ENCODE measurements around the gene SPNS2.

The SPNS2 gene

DNA sequence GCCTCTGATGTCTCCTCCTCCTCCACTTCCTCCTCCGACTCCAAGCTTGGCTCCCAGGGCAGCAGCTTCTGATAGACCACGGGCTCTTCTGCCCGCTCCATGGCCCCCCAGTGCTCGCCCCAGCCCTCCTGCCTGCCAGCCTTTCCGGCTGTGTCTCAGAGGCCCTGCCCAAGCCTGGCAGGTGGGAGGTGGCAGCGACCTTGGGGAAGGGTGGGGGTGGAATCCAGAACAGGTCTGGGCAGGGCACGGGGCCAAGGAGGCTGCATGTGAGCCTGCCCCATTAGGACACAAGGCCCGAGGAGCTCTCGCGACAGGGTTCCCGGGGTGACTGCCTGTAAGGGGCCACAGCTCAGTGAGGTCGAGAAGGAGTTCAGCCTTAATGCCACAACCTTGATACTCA, 61.7 kb downstream of the SPNS2 start, which contains the start of gene GGT6:
Gene GGT6, minus strand, starts transcription at position 157 of the 400 bp plus-strand sequence. Its CDS starts 56 bp downstream, at position 101.
- no peak for TF ChIP-seq ARNTL (CRISPR knock-in tag; IDR thresholded peaks at IDR 0.05; ENCODE audit: borderline replicate concordance, low read depth)
- no peak for TF ChIP-seq PPARA (CRISPR knock-in tag; IDR thresholded peaks at IDR 0.05; ENCODE audit: borderline replicate concordance)
- TF ChIP-seq, protein P1, sequence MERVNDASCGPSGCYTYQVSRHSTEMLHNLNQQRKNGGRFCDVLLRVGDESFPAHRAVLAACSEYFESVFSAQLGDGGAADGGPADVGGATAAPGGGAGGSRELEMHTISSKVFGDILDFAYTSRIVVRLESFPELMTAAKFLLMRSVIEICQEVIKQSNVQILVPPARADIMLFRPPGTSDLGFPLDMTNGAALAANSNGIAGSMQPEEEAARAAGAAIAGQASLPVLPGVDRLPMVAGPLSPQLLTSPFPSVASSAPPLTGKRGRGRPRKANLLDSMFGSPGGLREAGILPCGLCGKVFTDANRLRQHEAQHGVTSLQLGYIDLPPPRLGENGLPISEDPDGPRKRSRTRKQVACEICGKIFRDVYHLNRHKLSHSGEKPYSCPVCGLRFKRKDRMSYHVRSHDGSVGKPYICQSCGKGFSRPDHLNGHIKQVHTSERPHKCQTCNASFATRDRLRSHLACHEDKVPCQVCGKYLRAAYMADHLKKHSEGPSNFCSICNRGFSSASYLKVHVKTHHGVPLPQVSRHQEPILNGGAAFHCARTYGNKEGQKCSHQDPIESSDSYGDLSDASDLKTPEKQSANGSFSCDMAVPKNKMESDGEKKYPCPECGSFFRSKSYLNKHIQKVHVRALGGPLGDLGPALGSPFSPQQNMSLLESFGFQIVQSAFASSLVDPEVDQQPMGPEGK (CRISPR knock-in tag; IDR thresholded peaks at IDR 0.05; ENCODE audit: borderline replicate concordance) = no peak
- no peak for TF ChIP-seq CSDC2 (CRISPR knock-in tag; IDR thresholded peaks at IDR 0.05)
- no peak for TF ChIP-seq ZFP3 (CRISPR knock-in tag; IDR thresholded peaks at IDR 0.05)
- TF ChIP-seq RARB (CRISPR knock-in tag; IDR thresholded peaks at IDR 0.05) = no peak
- no peak for TF ChIP-seq TOX (CRISPR knock-in tag; IDR thresholded peaks at IDR 0.05; ENCODE audit: borderline replicate concordance)
- TF ChIP-seq ISL1 (CRISPR knock-in tag; IDR thresholded peaks at IDR 0.05) = no peak
- ATAC-seq = no peak

DNA sequence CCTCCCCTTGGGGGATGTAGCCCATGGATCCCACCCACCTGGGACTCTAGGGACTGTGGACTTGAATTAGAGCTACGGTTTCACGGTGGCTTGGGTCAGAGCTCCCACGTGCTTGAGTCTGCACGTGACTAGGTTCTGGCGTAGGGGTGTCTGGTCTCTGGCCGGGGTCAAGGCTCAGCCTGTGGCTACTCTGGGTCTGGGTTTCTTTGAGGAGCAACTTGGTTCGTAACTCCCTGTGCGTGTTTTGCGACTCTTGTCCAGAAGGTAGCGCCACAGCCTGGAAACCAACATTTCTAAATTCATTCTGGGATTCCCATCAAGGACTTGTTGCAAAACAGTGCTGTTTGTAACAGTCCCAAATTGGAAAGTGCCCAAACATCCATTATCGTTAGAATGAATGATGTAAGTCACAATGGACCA, 62.2 kb downstream of the SPNS2 start:
- no peak for ATAC-seq
- TF ChIP-seq ARNTL (CRISPR knock-in tag; IDR thresholded peaks at IDR 0.05; ENCODE audit: borderline replicate concordance, low read depth) (no peak), GLIS3 (CRISPR knock-in tag; IDR thresholded peaks at IDR 0.05) (no peak), TOX (CRISPR knock-in tag; IDR thresholded peaks at IDR 0.05; ENCODE audit: borderline replicate concordance) (no peak), ZNF565 (CRISPR knock-in tag; conservative IDR thresholded peaks at IDR 0.05; ENCODE audit: low read depth) (no peak), ISL1 (CRISPR knock-in tag; IDR thresholded peaks at IDR 0.05) (no peak), BACH2 (CRISPR knock-in tag; IDR thresholded peaks at IDR 0.05; ENCODE audit: borderline replicate concordance) (no peak), RARB (CRISPR knock-in tag; IDR thresholded peaks at IDR 0.05) (no peak), OSR1 (CRISPR knock-in tag; IDR thresholded peaks at IDR 0.05) (no peak), CSDC2 (CRISPR knock-in tag; IDR thresholded peaks at IDR 0.05) (no peak), ZFP30 (CRISPR knock-in tag; IDR thresholded peaks at IDR 0.05) (no peak)

DNA sequence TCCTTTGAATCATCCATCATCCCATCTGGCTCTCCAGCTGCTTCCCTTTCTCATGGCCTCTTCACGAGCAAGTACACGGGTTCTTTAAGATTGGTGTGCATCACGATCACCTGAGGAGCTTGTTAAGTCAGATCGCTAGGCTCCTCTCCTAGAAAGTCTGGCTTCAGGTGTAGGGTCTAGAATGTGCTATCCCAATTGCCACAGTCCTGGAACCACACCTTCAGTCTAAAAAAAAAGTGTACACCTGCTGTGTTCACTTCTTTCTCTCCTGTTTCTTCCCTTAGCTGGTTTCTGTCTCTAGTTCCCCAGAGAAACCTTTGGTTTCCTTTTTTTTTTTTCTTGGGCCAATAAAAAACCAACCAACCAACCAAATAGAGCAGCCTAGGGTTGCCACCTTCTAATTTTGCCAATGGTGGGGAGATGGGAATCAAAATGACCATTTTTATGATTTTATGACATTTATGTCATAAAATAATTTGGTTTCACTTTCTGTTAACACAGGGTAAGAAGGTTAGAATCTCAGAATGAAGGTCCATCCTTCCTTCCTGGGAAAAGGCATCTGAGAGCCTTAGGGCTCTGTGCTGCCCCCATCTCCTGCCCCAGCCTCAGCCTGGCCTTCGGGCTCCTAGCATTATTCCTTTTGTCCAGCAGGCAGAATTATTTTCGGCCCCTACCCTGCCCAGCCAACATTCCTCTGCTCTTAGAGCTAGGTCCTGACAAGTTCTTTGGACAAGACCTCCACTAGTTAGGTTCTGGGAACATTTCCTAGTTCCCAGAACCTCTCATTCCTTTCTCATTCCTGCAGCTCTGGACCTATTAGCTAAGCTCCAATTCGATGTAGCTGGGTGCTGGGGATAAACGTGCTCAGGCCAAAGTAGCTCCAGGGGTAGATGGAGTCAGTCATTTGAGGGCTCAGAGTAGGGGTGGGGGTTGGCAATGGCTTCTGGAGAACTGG, 63.6 kb downstream of the SPNS2 start:
- TF ChIP-seq ZNF8 (CRISPR knock-in tag; IDR thresholded peaks at IDR 0.05) = no peak
- TF ChIP-seq ESRRG (CRISPR knock-in tag; IDR thresholded peaks at IDR 0.05) = no peak
- TF ChIP-seq, protein P2, sequence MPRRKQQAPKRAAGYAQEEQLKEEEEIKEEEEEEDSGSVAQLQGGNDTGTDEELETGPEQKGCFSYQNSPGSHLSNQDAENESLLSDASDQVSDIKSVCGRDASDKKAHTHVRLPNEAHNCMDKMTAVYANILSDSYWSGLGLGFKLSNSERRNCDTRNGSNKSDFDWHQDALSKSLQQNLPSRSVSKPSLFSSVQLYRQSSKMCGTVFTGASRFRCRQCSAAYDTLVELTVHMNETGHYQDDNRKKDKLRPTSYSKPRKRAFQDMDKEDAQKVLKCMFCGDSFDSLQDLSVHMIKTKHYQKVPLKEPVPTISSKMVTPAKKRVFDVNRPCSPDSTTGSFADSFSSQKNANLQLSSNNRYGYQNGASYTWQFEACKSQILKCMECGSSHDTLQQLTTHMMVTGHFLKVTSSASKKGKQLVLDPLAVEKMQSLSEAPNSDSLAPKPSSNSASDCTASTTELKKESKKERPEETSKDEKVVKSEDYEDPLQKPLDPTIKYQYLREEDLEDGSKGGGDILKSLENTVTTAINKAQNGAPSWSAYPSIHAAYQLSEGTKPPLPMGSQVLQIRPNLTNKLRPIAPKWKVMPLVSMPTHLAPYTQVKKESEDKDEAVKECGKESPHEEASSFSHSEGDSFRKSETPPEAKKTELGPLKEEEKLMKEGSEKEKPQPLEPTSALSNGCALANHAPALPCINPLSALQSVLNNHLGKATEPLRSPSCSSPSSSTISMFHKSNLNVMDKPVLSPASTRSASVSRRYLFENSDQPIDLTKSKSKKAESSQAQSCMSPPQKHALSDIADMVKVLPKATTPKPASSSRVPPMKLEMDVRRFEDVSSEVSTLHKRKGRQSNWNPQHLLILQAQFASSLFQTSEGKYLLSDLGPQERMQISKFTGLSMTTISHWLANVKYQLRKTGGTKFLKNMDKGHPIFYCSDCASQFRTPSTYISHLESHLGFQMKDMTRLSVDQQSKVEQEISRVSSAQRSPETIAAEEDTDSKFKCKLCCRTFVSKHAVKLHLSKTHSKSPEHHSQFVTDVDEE (CRISPR knock-in tag; IDR thresholded peaks at IDR 0.05) = no peak
- TF ChIP-seq ZFP30 (CRISPR knock-in tag; IDR thresholded peaks at IDR 0.05) = no peak
- no peak for TF ChIP-seq OSR1 (CRISPR knock-in tag; IDR thresholded peaks at IDR 0.05)
- no peak for TF ChIP-seq RARB (CRISPR knock-in tag; IDR thresholded peaks at IDR 0.05)
- no peak for TF ChIP-seq GLIS3 (CRISPR knock-in tag; IDR thresholded peaks at IDR 0.05)
- ATAC-seq = no peak

DNA sequence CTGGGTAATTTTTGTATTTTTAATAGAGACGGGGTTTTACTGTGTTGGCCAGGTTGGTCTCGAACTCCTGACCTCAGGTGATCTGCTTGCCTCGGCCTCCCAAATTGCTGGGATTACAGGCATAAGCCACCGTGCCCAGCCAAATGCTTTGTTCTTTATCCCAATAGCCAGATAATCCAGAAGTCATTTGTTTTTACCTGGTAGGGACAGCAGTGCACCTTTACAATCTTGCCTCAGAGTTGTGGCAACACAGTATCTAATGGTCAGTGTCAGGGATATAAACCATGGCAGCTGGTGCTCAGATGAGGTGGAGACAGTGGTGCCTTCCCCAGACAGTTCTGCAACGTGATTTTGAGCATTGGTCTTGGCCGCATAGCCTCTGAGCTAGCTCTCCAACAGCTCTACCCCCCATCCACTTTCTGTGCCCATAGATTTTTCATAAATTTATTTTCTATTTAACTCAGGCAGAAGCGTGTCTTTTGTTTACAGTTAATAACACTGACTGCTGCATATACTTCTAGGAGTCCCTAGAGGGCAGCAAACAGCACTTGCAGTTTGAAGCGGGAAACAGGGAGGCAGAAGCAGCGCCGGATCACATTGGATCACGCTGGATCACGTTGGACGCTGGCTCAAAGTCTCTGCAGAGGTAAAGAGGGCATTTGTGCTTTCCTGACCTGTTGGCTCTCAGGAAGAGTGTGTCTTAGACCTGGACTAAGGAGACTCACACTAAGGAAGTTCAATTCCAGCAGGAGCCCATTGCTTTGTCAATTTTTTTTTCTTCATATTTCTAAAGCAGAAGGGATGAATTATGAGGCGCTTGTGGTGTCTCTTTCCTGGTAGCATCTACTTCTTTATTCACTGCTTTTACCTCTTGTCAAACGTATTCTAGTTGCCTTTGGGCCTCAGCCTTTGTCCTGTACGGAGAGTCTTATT, 66.8 kb downstream of the SPNS2 start:
- peak; percentile 94 for ATAC-seq
- no peak for TF ChIP-seq ZC3H10 (CRISPR knock-in tag; IDR thresholded peaks at IDR 0.05)
- TF ChIP-seq ZNF8 (CRISPR knock-in tag; IDR thresholded peaks at IDR 0.05) = no peak
- TF ChIP-seq ZFP3 (CRISPR knock-in tag; IDR thresholded peaks at IDR 0.05) = no peak
- TF ChIP-seq TOX (CRISPR knock-in tag; IDR thresholded peaks at IDR 0.05; ENCODE audit: borderline replicate concordance) = no peak
- TF ChIP-seq CSDC2 (CRISPR knock-in tag; IDR thresholded peaks at IDR 0.05) = no peak
- no peak for TF ChIP-seq RARB (CRISPR knock-in tag; IDR thresholded peaks at IDR 0.05)
- no peak for TF ChIP-seq TCF4 (CRISPR knock-in tag; IDR thresholded peaks at IDR 0.05; ENCODE audit: borderline replicate concordance)
- TF ChIP-seq GLIS3 (CRISPR knock-in tag; IDR thresholded peaks at IDR 0.05) = no peak
- TF ChIP-seq, protein P3, sequence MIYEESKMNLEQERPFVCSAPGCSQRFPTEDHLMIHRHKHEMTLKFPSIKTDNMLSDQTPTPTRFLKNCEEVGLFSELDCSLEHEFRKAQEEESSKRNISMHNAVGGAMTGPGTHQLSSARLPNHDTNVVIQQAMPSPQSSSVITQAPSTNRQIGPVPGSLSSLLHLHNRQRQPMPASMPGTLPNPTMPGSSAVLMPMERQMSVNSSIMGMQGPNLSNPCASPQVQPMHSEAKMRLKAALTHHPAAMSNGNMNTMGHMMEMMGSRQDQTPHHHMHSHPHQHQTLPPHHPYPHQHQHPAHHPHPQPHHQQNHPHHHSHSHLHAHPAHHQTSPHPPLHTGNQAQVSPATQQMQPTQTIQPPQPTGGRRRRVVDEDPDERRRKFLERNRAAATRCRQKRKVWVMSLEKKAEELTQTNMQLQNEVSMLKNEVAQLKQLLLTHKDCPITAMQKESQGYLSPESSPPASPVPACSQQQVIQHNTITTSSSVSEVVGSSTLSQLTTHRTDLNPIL (CRISPR knock-in tag; IDR thresholded peaks at IDR 0.05; ENCODE audit: low read depth) = no peak
- TF ChIP-seq, protein P2 (CRISPR knock-in tag; IDR thresholded peaks at IDR 0.05) = no peak
- TF ChIP-seq, protein P1 (CRISPR knock-in tag; IDR thresholded peaks at IDR 0.05; ENCODE audit: borderline replicate concordance) = no peak
- TF ChIP-seq PPARA (CRISPR knock-in tag; IDR thresholded peaks at IDR 0.05; ENCODE audit: borderline replicate concordance) = no peak
